Glutamatergic neuron (in vitro differentiated cells): ENCODE data around the gene LRIT2. TPM values are rescaled to one million over a fixed set of nuclear protein-coding genes. Genes with fewer than 3 reads are reported as not detected.

Experiments
- DNase-seq: peaks from one replicate; pipeline ENCODE4 v3.0.0; 2022
- H3K27ac Mint-ChIP-seq: one replicate; pipeline ENCODE4 v1.8.0; 2020; ENCODE audit warnings: mild to moderate bottlenecking, mixed read lengths, inconsistent platforms; ENCODE audit not compliant: unreplicated experiment
- H3K27me3 Mint-ChIP-seq: one replicate; pipeline ENCODE4 v1.8.0; 2020; ENCODE audit warnings: mild to moderate bottlenecking, moderate library complexity, mixed read lengths, inconsistent platforms; ENCODE audit not compliant: unreplicated experiment
- H3K36me3 Mint-ChIP-seq: one replicate; pipeline ENCODE4 v1.8.0; 2020; ENCODE audit warnings: mild to moderate bottlenecking, mixed read lengths, inconsistent platforms; ENCODE audit not compliant: unreplicated experiment
- H3K4me1 Mint-ChIP-seq: one replicate; pipeline ENCODE4 v1.8.0; 2020; ENCODE audit warnings: mild to moderate bottlenecking, low read depth, mixed read lengths, inconsistent platforms; ENCODE audit not compliant: unreplicated experiment
- H3K4me3 Mint-ChIP-seq: one replicate; pipeline ENCODE4 v1.8.0; 2020; ENCODE audit warnings: mild to moderate bottlenecking, mixed read lengths, inconsistent platforms; ENCODE audit not compliant: unreplicated experiment
- H3K9me3 Mint-ChIP-seq: one replicate; pipeline ENCODE4 v1.8.0; 2020; ENCODE audit warnings: mild to moderate bottlenecking, moderate library complexity, mixed read lengths, inconsistent platforms; ENCODE audit not compliant: unreplicated experiment
- total RNA-seq: library from RNA; stranded (reverse); fragmentation: NEBNext Ultra II Directional; extraction: Animal tissue kit (Norgen Biotek cat#: 25700); gene quantifications from one replicate; pipeline ENCODE4 v1.2.1, GENCODE V29; 2021; ENCODE audit not compliant: unreplicated experiment
- TF ChIP-seq, protein P1 (sequence below): fragments of 200-600 bp; sonication (generic); IDR thresholded peaks from one replicate; pipeline ENCODE4 v1.5.0; 2021; ENCODE audit not compliant: partially characterized antibody, unreplicated experiment

LRIT2 gene
- total RNA-seq, 1 donor from 2014 or later, result not detected

- H3K9me3 Mint-ChIP-seq, result peaks cover 3% of the 10 kb centered on the region
- H3K36me3 Mint-ChIP-seq, result no peaks in the 10 kb centered on the region
- H3K27ac Mint-ChIP-seq, result peak overlapping the region; percentile 4
These were observed 27.0 kb downstream of the LRIT2 start for GRCh38 chr10:84198206-84198915.

GRCh38 chr10:84197643-84198042 lies 27.7 kb downstream of the LRIT2 start:
- H3K27me3 Mint-ChIP-seq, result peaks cover 20% of the 10 kb centered on the region

More at GRCh38 chr10:84198206-84198915, 27.0 kb downstream of the LRIT2 start:
- TF ChIP-seq, protein P1, sequence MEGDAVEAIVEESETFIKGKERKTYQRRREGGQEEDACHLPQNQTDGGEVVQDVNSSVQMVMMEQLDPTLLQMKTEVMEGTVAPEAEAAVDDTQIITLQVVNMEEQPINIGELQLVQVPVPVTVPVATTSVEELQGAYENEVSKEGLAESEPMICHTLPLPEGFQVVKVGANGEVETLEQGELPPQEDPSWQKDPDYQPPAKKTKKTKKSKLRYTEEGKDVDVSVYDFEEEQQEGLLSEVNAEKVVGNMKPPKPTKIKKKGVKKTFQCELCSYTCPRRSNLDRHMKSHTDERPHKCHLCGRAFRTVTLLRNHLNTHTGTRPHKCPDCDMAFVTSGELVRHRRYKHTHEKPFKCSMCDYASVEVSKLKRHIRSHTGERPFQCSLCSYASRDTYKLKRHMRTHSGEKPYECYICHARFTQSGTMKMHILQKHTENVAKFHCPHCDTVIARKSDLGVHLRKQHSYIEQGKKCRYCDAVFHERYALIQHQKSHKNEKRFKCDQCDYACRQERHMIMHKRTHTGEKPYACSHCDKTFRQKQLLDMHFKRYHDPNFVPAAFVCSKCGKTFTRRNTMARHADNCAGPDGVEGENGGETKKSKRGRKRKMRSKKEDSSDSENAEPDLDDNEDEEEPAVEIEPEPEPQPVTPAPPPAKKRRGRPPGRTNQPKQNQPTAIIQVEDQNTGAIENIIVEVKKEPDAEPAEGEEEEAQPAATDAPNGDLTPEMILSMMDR, result no peak
- peaks cover 18% of the 10 kb centered on the region for H3K27me3 Mint-ChIP-seq
- DNase-seq, result no peak
- no peak overlapping the region for H3K4me3 Mint-ChIP-seq
- H3K4me1 Mint-ChIP-seq, result peaks cover 7% of the 10 kb centered on the region

GRCh38 chr10:84196941-84197340 lies 28.4 kb downstream of the LRIT2 start:
- no peak overlapping the region for H3K4me3 Mint-ChIP-seq
- H3K4me1 Mint-ChIP-seq, result peaks cover 3% of the 10 kb centered on the region
- no peak overlapping the region for H3K27ac Mint-ChIP-seq
- peaks cover 3% of the 10 kb centered on the region for H3K9me3 Mint-ChIP-seq
- TF ChIP-seq, protein P1, result no peak
- no peaks in the 10 kb centered on the region for H3K36me3 Mint-ChIP-seq
- no peak for DNase-seq
- peaks cover 20% of the 10 kb centered on the region for H3K27me3 Mint-ChIP-seq

More at GRCh38 chr10:84197643-84198042, 27.7 kb downstream of the LRIT2 start:
- H3K27ac Mint-ChIP-seq, result no peak overlapping the region
- peaks cover 3% of the 10 kb centered on the region for H3K9me3 Mint-ChIP-seq
- H3K4me3 Mint-ChIP-seq, result no peak overlapping the region
- H3K4me1 Mint-ChIP-seq, result peaks cover 7% of the 10 kb centered on the region
- H3K36me3 Mint-ChIP-seq, result no peaks in the 10 kb centered on the region
- TF ChIP-seq, protein P1, result no peak
- DNase-seq, result no peak

GRCh38 chr10:84196083-84196482 lies 29.3 kb downstream of the LRIT2 start:
- peaks cover 3% of the 10 kb centered on the region for H3K9me3 Mint-ChIP-seq
- H3K27me3 Mint-ChIP-seq, result peaks cover 22% of the 10 kb centered on the region
- no peak overlapping the region for H3K27ac Mint-ChIP-seq
- peaks cover 3% of the 10 kb centered on the region for H3K4me1 Mint-ChIP-seq
- no peak for DNase-seq
- TF ChIP-seq, protein P1, result no peak
- no peaks in the 10 kb centered on the region for H3K36me3 Mint-ChIP-seq
- no peak overlapping the region for H3K4me3 Mint-ChIP-seq

DNA sequence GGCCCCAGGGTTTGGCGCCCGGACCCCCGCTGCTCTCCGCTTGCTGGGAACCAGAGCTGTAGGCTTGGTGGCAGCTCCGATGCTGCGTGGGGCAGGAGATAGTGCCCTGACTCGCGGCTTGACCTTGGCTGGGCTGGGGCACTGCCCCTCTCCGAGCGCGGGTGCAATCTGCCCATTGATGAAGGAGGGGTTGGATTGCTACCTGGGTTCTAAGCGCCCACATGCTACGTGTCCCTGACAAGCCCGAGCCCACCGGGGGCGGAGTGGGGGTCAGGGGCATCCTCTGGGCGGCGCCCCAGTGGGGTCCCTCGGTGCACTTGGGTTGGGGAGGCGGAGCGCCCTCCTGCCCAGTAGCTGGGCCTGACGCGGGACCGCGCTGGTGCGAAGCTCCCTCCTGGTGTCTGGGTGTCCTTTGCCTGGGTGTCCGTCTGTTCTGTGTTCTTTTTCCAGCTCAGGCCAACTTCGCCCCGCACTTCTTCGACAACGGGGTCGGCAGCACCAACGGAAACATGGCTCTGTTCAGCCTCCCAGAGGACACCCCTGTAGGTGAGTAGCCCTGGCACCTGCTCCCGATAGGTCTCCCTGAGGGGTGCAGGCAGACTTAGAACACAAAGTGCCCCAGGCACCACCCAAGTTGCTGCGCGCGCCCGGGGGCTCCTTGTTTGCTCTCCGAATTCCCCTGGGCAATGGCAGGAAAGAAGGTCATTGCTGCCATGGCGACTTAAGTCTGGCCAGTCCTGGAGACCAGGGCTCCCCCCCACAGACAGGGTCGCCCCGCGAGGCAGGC lies 30.1 kb downstream of the LRIT2 start:
- DNase-seq, result no peak
- Mint-ChIP-seq H3K27me3 (peaks cover 22% of the 10 kb centered on the region), H3K36me3 (no peaks in the 10 kb centered on the region), H3K4me3 (peak overlapping the region; percentile 69), H3K4me1 (peaks cover 2% of the 10 kb centered on the region), H3K9me3 (peaks cover 3% of the 10 kb centered on the region), H3K27ac (no peak overlapping the region)
- TF ChIP-seq, protein P1, result no peak
